Measurements from ENCODE around the gene NEURL1. TPM values are rescaled to one million over a fixed set of nuclear protein-coding genes. Genes with fewer than 3 reads are reported as not detected.

Gene NEURL1
- total RNA-seq, 3 donors from 2014 or later (not counting 1 experiment from before 2014, with no cell fraction given): 0.95 to 8.5 (median 1.5) TPM

DNA sequence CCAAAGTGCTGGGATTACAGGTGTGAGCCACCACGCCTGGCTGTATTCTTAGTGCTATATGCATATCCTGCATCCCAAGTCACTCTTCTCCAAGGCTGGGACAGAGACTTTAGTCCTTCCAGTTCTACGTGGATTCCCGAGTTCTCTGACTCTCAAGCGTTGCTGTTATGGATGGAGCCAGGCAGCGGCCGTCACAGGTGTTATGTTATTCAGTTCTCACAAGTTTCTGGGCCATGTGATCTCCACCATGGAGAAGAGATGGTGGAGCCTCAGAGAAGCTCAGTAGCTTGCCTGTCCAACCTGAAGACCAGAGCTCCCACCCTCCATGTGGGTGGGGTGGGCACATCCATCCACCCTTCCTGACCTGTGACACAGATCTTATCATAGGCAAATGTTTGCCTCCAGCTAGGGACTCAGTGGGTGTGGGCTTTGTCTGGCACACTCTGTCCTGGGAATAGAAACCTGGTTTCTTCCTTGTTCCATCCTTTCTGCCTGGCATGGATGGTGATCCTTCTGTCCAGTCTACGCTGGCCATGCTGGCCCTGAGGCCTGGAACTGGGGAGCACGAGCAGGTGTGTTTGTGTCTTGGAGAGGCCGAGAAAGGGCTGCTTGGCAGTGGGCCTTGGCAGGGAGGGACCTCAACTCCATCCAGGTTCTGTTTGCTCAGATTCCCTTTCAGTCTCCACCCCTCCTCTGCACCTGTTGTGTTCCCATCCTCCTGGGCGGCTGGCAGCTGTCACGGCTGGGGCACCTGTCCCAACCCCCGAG, 55.3 kb downstream of the NEURL1 start:
- Mint-ChIP-seq H3K36me3 (no peaks in the 10 kb centered on the region), H3K27ac (no peak overlapping the region), H3K4me3 (no peak overlapping the region), H3K4me1 (peaks cover 0 to 4% of the 10 kb centered on the region in 2 donors), H3K27me3 (ENCODE audit: low read depth in 2 of 2) (peaks cover 13 to 14% of the 10 kb centered on the region in 2 donors), H3K9me3 (no peaks in the 10 kb centered on the region)
- intact Hi-C loops (cut with micrococcal nuclease): no loop called here
- no peaks in the 10 kb centered on the region for H3K27me3 ChIP-seq (ENCODE audit: control insufficient read depth, insufficient read depth, low read length)
- H3K9me3 ChIP-seq (ENCODE audit: control insufficient read depth, insufficient read depth, low read length): no peaks in the 10 kb centered on the region
- TF ChIP-seq, protein P1, sequence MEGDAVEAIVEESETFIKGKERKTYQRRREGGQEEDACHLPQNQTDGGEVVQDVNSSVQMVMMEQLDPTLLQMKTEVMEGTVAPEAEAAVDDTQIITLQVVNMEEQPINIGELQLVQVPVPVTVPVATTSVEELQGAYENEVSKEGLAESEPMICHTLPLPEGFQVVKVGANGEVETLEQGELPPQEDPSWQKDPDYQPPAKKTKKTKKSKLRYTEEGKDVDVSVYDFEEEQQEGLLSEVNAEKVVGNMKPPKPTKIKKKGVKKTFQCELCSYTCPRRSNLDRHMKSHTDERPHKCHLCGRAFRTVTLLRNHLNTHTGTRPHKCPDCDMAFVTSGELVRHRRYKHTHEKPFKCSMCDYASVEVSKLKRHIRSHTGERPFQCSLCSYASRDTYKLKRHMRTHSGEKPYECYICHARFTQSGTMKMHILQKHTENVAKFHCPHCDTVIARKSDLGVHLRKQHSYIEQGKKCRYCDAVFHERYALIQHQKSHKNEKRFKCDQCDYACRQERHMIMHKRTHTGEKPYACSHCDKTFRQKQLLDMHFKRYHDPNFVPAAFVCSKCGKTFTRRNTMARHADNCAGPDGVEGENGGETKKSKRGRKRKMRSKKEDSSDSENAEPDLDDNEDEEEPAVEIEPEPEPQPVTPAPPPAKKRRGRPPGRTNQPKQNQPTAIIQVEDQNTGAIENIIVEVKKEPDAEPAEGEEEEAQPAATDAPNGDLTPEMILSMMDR (IDR thresholded peaks at IDR 0.05): no peak
- no peak for ATAC-seq
- no peak overlapping the region for H3K4me3 ChIP-seq (ENCODE audit: low read length)
- 91% methylated on average over 12 of the region's 12 CpGs for whole genome bisulfite sequencing (ENCODE audit: insufficient coverage)
- no peaks in the 10 kb centered on the region for H3K4me1 ChIP-seq (ENCODE audit: control insufficient read depth, insufficient read depth, low read length)
- H3K27ac ChIP-seq (ENCODE audit: low read length): no peak overlapping the region
- H3K36me3 ChIP-seq (ENCODE audit: control insufficient read depth, insufficient read depth, low read length): no peaks in the 10 kb centered on the region
- DNase-seq: no peak

DNA sequence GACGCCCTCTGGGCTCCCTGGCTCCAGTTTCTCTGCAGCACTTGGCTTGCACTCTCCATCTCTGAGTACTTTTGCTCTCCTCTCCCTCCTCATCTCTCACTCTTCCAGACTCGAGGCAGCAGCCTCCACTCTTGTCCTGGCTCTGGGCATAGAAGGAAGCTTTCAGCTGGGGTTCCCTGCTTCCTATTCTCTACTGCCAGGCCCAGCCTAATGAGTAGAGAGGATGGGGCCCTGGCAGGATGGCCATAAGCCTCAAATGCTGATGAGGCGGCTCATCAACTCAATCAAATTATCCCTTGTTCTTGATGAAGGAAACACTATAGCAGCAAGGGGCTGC, 55.8 kb downstream of the NEURL1 start:
- H3K27ac Mint-ChIP-seq: no peak overlapping the region

DNA sequence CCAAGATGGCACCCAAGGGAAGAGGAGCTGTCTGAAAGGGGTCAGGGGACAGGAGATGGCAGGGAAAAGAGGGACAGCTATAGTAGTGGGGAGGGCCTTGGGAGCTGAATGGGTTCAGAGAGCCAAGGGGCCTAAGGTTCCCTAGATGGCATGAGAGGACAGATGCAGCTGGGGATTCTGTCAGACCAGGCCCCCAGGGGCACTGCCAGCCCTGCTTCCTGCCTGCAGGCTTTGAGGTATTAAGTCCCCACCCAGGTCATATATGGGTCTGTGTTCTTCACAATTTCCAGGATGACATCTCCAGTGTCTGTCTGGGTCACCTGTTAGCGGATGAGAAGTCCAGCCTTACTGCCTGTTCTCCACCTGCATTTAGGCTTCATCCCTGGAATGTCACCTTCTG, 56.7 kb downstream of the NEURL1 start:
- Histone ChIP-seq H3K4me1 (ENCODE audit: control insufficient read depth, insufficient read depth, low read length) (peaks cover 3% of the 10 kb centered on the region), H3K27me3 (ENCODE audit: control insufficient read depth, insufficient read depth, low read length) (no peaks in the 10 kb centered on the region), H3K36me3 (ENCODE audit: control insufficient read depth, insufficient read depth, low read length) (no peaks in the 10 kb centered on the region), H3K4me3 (ENCODE audit: low read length) (no peak overlapping the region), H3K9me3 (ENCODE audit: control insufficient read depth, insufficient read depth, low read length) (no peaks in the 10 kb centered on the region), H3K27ac (ENCODE audit: low read length) (no peak overlapping the region)
- DNase-seq: no peak
- H3K9me3 Mint-ChIP-seq: no peaks in the 10 kb centered on the region
- no peaks in the 10 kb centered on the region for H3K36me3 Mint-ChIP-seq
- H3K27ac Mint-ChIP-seq: no peak overlapping the region
- H3K4me1 Mint-ChIP-seq: peaks cover 5 to 12% of the 10 kb centered on the region in 2 donors
- H3K4me3 Mint-ChIP-seq: no peak overlapping the region
- intact Hi-C loops (cut with micrococcal nuclease): no loop called here
- peaks cover 13 to 24% of the 10 kb centered on the region in 2 donors for H3K27me3 Mint-ChIP-seq (ENCODE audit: low read depth in 2 of 2)
- TF ChIP-seq, protein P1 (IDR thresholded peaks at IDR 0.05): no peak
- WGBS (ENCODE audit: insufficient coverage): 97% methylated on average over 1 of the region's 1 CpG
- ATAC-seq: no peak

More for the DNA sequence above, 55.8 kb downstream of the NEURL1 start:
- TF ChIP-seq, protein P1 (IDR thresholded peaks at IDR 0.05): no peak
- no peaks in the 10 kb centered on the region for H3K36me3 Mint-ChIP-seq
- WGBS (ENCODE audit: insufficient coverage): 87% methylated on average over 3 of the region's 3 CpGs
- H3K27me3 Mint-ChIP-seq (ENCODE audit: low read depth in 2 of 2): peaks cover 13 to 18% of the 10 kb centered on the region in 2 donors
- no peak overlapping the region for H3K4me3 ChIP-seq (ENCODE audit: low read length)
- peaks cover 0 to 6% of the 10 kb centered on the region in 2 donors for H3K4me1 Mint-ChIP-seq
- H3K27me3 ChIP-seq (ENCODE audit: control insufficient read depth, insufficient read depth, low read length): no peaks in the 10 kb centered on the region
- intact Hi-C loops (cut with micrococcal nuclease): no loop called here
- DNase-seq (no peak), ATAC-seq (no peak)
- H3K9me3 Mint-ChIP-seq: no peaks in the 10 kb centered on the region
- H3K27ac ChIP-seq (ENCODE audit: low read length): no peak overlapping the region
- H3K4me1 ChIP-seq (ENCODE audit: control insufficient read depth, insufficient read depth, low read length): no peaks in the 10 kb centered on the region
- H3K4me3 Mint-ChIP-seq: no peak overlapping the region
- no peaks in the 10 kb centered on the region for H3K9me3 ChIP-seq (ENCODE audit: control insufficient read depth, insufficient read depth, low read length)
- H3K36me3 ChIP-seq (ENCODE audit: control insufficient read depth, insufficient read depth, low read length): no peaks in the 10 kb centered on the region

Data from natural killer cell (primary cell).